CD14-positive monocyte (primary cell): Measurements from ENCODE around the gene CACNA1D. TPM values are rescaled to one million over a fixed set of nuclear protein-coding genes. Genes with fewer than 3 reads are reported as not detected.
A peak's percentile ranks its signal among the peaks of the same experiment; 100 is the strongest.
"Not testable (repeated sequence)": the region's sequence is repeated elsewhere in the genome, so short reads cannot be mapped to it uniquely, and the experiment has no call there.

ENCODE experiments used
- DNase-seq, 3 donors: peaks; one replicate each; pipeline ENCODE4 v3.0.0-alpha.2; 2011 to 2022
- H2AFZ ChIP-seq: 2 replicates; pipeline ENCODE4 v1.6.0; 2012; ENCODE audit warnings: mild to moderate bottlenecking, low read depth, low read length, inconsistent platforms; ENCODE audit not compliant: insufficient read depth, poor library complexity, severe bottlenecking
- H3K27ac ChIP-seq, 2 donors: 1 replicate in 1 of 2; 2 replicates in 1 of 2; pipeline ENCODE4 v1.5.1; 2012 to 2013; ENCODE audit warnings: low read length in 2 of 2, control low read depth in 1 of 2, inconsistent platforms in 1 of 2, low read depth in 1 of 2, mild to moderate bottlenecking in 1 of 2
- H3K27me3 ChIP-seq, 2 donors: one replicate each; pipeline versions ENCODE4 v1.6.0 to v1.6.1; 2011 to 2013; ENCODE audit warnings: low read length in 2 of 2; ENCODE audit not compliant: control insufficient read depth in 2 of 2, insufficient read depth in 2 of 2
- H3K36me3 ChIP-seq, 2 donors: replicated peaks in 1 of 2; 1 replicate in 1 of 2; 2 replicates in 1 of 2; pipeline versions ENCODE4 v1.5.1 to v1.6.1; 2012 to 2013; ENCODE audit warnings: low read length in 2 of 2, control low read depth in 1 of 2, inconsistent platforms in 1 of 2, mild to moderate bottlenecking in 1 of 2; ENCODE audit not compliant: insufficient read depth in 2 of 2, control insufficient read depth in 1 of 2
- H3K4me1 ChIP-seq, 2 donors: 1 replicate in 1 of 2; 2 replicates in 1 of 2; pipeline versions ENCODE4 v1.5.1 to v1.6.1; 2012 to 2013; ENCODE audit warnings: low read length in 2 of 2, control low read depth in 1 of 2, inconsistent platforms in 1 of 2, mild to moderate bottlenecking in 1 of 2, moderate library complexity in 1 of 2; ENCODE audit not compliant: insufficient read depth in 2 of 2, control insufficient read depth in 1 of 2
- H3K4me2 ChIP-seq: replicated peaks from 2 replicates; pipeline ENCODE3; 2012; ENCODE audit warnings: low read length, moderate library complexity, mild to moderate bottlenecking; ENCODE audit not compliant: poor library complexity, severe bottlenecking; ENCODE audit errors: extremely low read depth
- H3K4me3 ChIP-seq, 3 experiments: fragments of 200-600 bp in 1 of 3; sonication (generic) in 1 of 3; replicated peaks in 1 of 3; 1 replicate in 2 of 3; 2 replicates in 1 of 3; pipeline ENCODE4 v1.5.1; 2011 to 2013; ENCODE audit warnings: low read length in 3 of 3, mild to moderate bottlenecking in 3 of 3, control low read depth in 2 of 3, low read depth in 2 of 3, inconsistent platforms in 1 of 3, moderate library complexity in 1 of 3
- H3K79me2 ChIP-seq: 2 replicates; pipeline ENCODE4 v1.6.0; 2012; ENCODE audit warnings: mild to moderate bottlenecking, control low read depth, inconsistent platforms, low read length, moderate library complexity; ENCODE audit not compliant: insufficient read depth
- H3K9ac ChIP-seq: 2 replicates; pipeline ENCODE4 v1.6.0; 2017; ENCODE audit warnings: low read length, mild to moderate bottlenecking; ENCODE audit not compliant: insufficient read depth, poor library complexity, severe bottlenecking
- H3K9me3 ChIP-seq, 2 donors: replicated peaks in 1 of 2; 1 replicate in 1 of 2; 2 replicates in 1 of 2; pipeline versions ENCODE4 v1.5.1 to v1.6.1; 2012 to 2013; ENCODE audit warnings: low read length in 2 of 2, control low read depth in 1 of 2; ENCODE audit not compliant: control insufficient read depth in 1 of 2, insufficient read depth in 1 of 2
- H4K20me1 ChIP-seq: 2 replicates; pipeline ENCODE4 v1.6.0; 2012; ENCODE audit warnings: mild to moderate bottlenecking, low read length, control low read depth, moderate library complexity; ENCODE audit not compliant: insufficient read depth
- H3K27ac Mint-ChIP-seq, 7 donors: one replicate each; pipeline ENCODE4 v1.8.0; 2020; ENCODE audit warnings: mild to moderate bottlenecking in 7 of 7, mixed read lengths in 7 of 7, moderate library complexity in 6 of 7, inconsistent platforms in 2 of 7
- H3K27me3 Mint-ChIP-seq, 3 donors: one replicate each; pipeline ENCODE4 v1.8.0; 2021 to 2022; ENCODE audit warnings: low read depth in 3 of 3, mild to moderate bottlenecking in 3 of 3, mixed read lengths in 3 of 3, moderate library complexity in 3 of 3, inconsistent platforms in 1 of 3
- H3K36me3 Mint-ChIP-seq, 2 donors: one replicate each; pipeline ENCODE4 v1.8.0; 2020; ENCODE audit warnings: mixed read lengths in 2 of 2, inconsistent platforms in 1 of 2, mild to moderate bottlenecking in 1 of 2
- H3K4me1 Mint-ChIP-seq: one replicate; pipeline ENCODE4 v1.8.0; 2020; ENCODE audit warnings: mild to moderate bottlenecking, mixed read lengths
- H3K4me3 Mint-ChIP-seq, 2 donors: one replicate each; pipeline ENCODE4 v1.8.0; 2020; ENCODE audit warnings: mild to moderate bottlenecking in 2 of 2, mixed read lengths in 2 of 2, moderate library complexity in 1 of 2
- H3K9me3 Mint-ChIP-seq, 7 donors: one replicate each; pipeline ENCODE4 v1.8.0; 2020 to 2022; ENCODE audit warnings: mixed read lengths in 7 of 7, mild to moderate bottlenecking in 6 of 7, moderate library complexity in 6 of 7, inconsistent platforms in 2 of 7
- CTCF ChIP-seq: fragments of 200-600 bp; IDR thresholded peaks from one replicate; pipeline ENCODE4 v1.8.0; 2022; ENCODE audit warnings: antibody characterized with exemption, mild to moderate bottlenecking
- WGBS: methylation state at CpG from one replicate; pipeline ENCODE4 v1.1.5; 2013; ENCODE audit warnings: missing lambda C conversion rate; ENCODE audit not compliant: insufficient coverage; 5-methylcytosine and 5-hydroxymethylcytosine counted together
- intact Hi-C, 2 donors: fragments of 100-400 bp; cut with micrococcal nuclease; formaldehyde crosslinking; loops; one replicate each; pipeline versions ENCODE4 v1.15.0 to v1.15.1; 2023
- polyA plus RNA-seq, 3 donors: library from polyadenylated mRNA; depleted of rRNA in 1 of 3; unstranded in 2 of 3; stranded (reverse) in 1 of 3; fragments of 300-500 nt in 2 of 3; fragments of >200 nt in 1 of 3; fragmentation: Illumina TruSeq in 2 of 3; gene quantifications; 1 replicate in 2 of 3; 2 replicates in 1 of 3; pipeline ENCODE4 v1.2.3, GENCODE V29; 2012 to 2021

Gene CACNA1D
- polyA plus RNA-seq, 3 donors: 0.29 to 1.2 (median 0.98) TPM

- peaks cover 2 to 7% (median 2%) of the 10 kb centered on the region in 3 donors for H3K27me3 Mint-ChIP-seq
- H3K27ac ChIP-seq: no peak overlapping the region
- no CpG with 5 or more reads among the region's 1 CpG for WGBS
- H3K4me2 ChIP-seq: no peak overlapping the region
- intact Hi-C loops: no loop called here
- no peaks in the 10 kb centered on the region for H3K36me3 Mint-ChIP-seq
- H2AFZ ChIP-seq: no peak overlapping the region
- no peaks in the 10 kb centered on the region for H3K4me1 ChIP-seq
- no peaks in the 10 kb centered on the region for H3K27me3 ChIP-seq
- H4K20me1 ChIP-seq: no peaks in the 10 kb centered on the region
- no peaks in the 10 kb centered on the region for H3K79me2 ChIP-seq
- no peak for DNase-seq
- H3K4me3 ChIP-seq: no peak overlapping the region
- no peaks in the 10 kb centered on the region for H3K36me3 ChIP-seq
- H3K9ac ChIP-seq: no peak overlapping the region
- no peaks in the 10 kb centered on the region for H3K4me1 Mint-ChIP-seq
- no peak for TF ChIP-seq CTCF
- no peak overlapping the region for H3K27ac Mint-ChIP-seq
- H3K4me3 Mint-ChIP-seq: no peak overlapping the region
- peaks cover 0 to 7% (median 5%) of the 10 kb centered on the region in 7 donors for H3K9me3 Mint-ChIP-seq
- no peaks in the 10 kb centered on the region for H3K9me3 ChIP-seq
These were observed 34.1 kb upstream of the CACNA1D start for GRCh38 chr3:53460326-53460725.

- peaks cover 0 to 16% (median 9%) of the 10 kb centered on the region in 7 donors for H3K9me3 Mint-ChIP-seq
- TF ChIP-seq CTCF: no peak
- H3K9me3 ChIP-seq: no peaks in the 10 kb centered on the region
- H3K79me2 ChIP-seq: no peaks in the 10 kb centered on the region
- 100% methylated on average over 1 of the region's 3 CpGs for WGBS
- no peaks in the 10 kb centered on the region for H4K20me1 ChIP-seq
- no peak overlapping the region for H3K4me3 Mint-ChIP-seq
- H3K36me3 ChIP-seq: no peaks in the 10 kb centered on the region
- H3K36me3 Mint-ChIP-seq: no peaks in the 10 kb centered on the region
- H3K27ac Mint-ChIP-seq: no peak overlapping the region
- H3K27me3 Mint-ChIP-seq: peaks cover under 1 to 9% (median 2%) of the 10 kb centered on the region in 3 donors
- no peak overlapping the region for H2AFZ ChIP-seq
- peaks cover under 1% of the 10 kb centered on the region for H3K4me1 Mint-ChIP-seq
- no peak overlapping the region for H3K9ac ChIP-seq
- no peak overlapping the region for H3K27ac ChIP-seq
- intact Hi-C loops: no loop called here
- H3K27me3 ChIP-seq: no peaks in the 10 kb centered on the region
- no peak overlapping the region for H3K4me3 ChIP-seq
- H3K4me1 ChIP-seq: no peaks in the 10 kb centered on the region
- no peak overlapping the region for H3K4me2 ChIP-seq
- no peak for DNase-seq
These were observed 30.0 kb upstream of the CACNA1D start for GRCh38 chr3:53464424-53464823.

GRCh38 chr3:53469758-53470157 is 24.7 kb upstream of the CACNA1D start:
- H3K4me3 Mint-ChIP-seq: peak overlapping the region in 1 of 2 donors; percentile 20
- H3K36me3 Mint-ChIP-seq: not testable (repeated sequence)

More at GRCh38 chr3:53469758-53470157, 24.7 kb upstream of the CACNA1D start:
- H3K4me2 ChIP-seq, H3K4me3 ChIP-seq, H4K20me1 ChIP-seq, H3K79me2 ChIP-seq, H3K4me1 ChIP-seq, H3K9me3 ChIP-seq, H3K4me1 Mint-ChIP-seq, H2AFZ ChIP-seq, H3K9ac ChIP-seq, H3K36me3 ChIP-seq, H3K27ac Mint-ChIP-seq, DNase-seq, H3K27me3 ChIP-seq, intact Hi-C loops, H3K27ac ChIP-seq: not testable (repeated sequence)
- WGBS: no CpG with 5 or more reads among the region's 7 CpGs
- peaks cover 3 to 32% (median 8%) of the 10 kb centered on the region in 3 donors for H3K27me3 Mint-ChIP-seq
- H3K9me3 Mint-ChIP-seq: peaks cover 0 to 17% (median 6%) of the 10 kb centered on the region in 7 donors
